ENCODE measurements around the gene OR6C65.
"Not testable (repeated sequence)": the region's sequence is repeated elsewhere in the genome, so short reads cannot be mapped to it uniquely, and the experiment has no call there.

The OR6C65 gene

GRCh38 chr12:55400229-55400628 is at the start of gene OR6C65:
Gene OR6C65 (plus strand): TSS chr12:55400529. CDS start chr12:55400529, 0 bp downstream.
- H3K4me1 Mint-ChIP-seq = no peaks in the 10 kb centered on the region
- peaks cover 27% of the 10 kb centered on the region for H3K27me3 Mint-ChIP-seq
- ATAC-seq (no peak), DNase-seq (no peak)
- H3K9me3 Mint-ChIP-seq = no peaks in the 10 kb centered on the region
- no peak within 1 kb of the TSS for H3K4me3 Mint-ChIP-seq
- no peaks in the 10 kb centered on the region for H3K36me3 Mint-ChIP-seq (ENCODE audit: low read depth)
- H3K27ac Mint-ChIP-seq = no peak within 1 kb of the TSS

- H3K4me3 Mint-ChIP-seq; DNase-seq; H3K27ac Mint-ChIP-seq; H3K36me3 Mint-ChIP-seq (ENCODE audit: low read depth); ATAC-seq; H3K9me3 Mint-ChIP-seq; H3K4me1 Mint-ChIP-seq: not testable (repeated sequence)
- peaks cover 23% of the 10 kb centered on the region for H3K27me3 Mint-ChIP-seq
Observed at GRCh38 chr12:55355338-55355737, 45.0 kb upstream of the OR6C65 start.

GRCh38 chr12:55362675-55363074 is 37.7 kb upstream of the OR6C65 start, which contains the start of gene OR6C75:
Gene OR6C75 (plus strand): TSS chr12:55362975. CDS start chr12:55365111, 2,136 bp downstream.
- ATAC-seq = no peak
- H3K4me3 Mint-ChIP-seq = no peak within 1 kb of the TSS
- no peak within 1 kb of the TSS for H3K27ac Mint-ChIP-seq
- H3K27me3 Mint-ChIP-seq = peaks cover 16% of the 10 kb centered on the region
- DNase-seq = no peak
- no peaks in the 10 kb centered on the region for H3K9me3 Mint-ChIP-seq
- H3K36me3 Mint-ChIP-seq (ENCODE audit: low read depth) = no peaks in the 10 kb centered on the region
- H3K4me1 Mint-ChIP-seq = no peaks in the 10 kb centered on the region

- no peak overlapping the region for H3K27ac Mint-ChIP-seq
- peaks cover 11% of the 10 kb centered on the region for H3K27me3 Mint-ChIP-seq
- no peak overlapping the region for H3K4me3 Mint-ChIP-seq
- no peaks in the 10 kb centered on the region for H3K36me3 Mint-ChIP-seq (ENCODE audit: low read depth)
- no peaks in the 10 kb centered on the region for H3K4me1 Mint-ChIP-seq
- no peaks in the 10 kb centered on the region for H3K9me3 Mint-ChIP-seq
- ATAC-seq = no peak
- no peak for DNase-seq
Observed at GRCh38 chr12:55365086-55365485, 35.2 kb upstream of the OR6C65 start.

GRCh38 chr12:55372521-55372920 is 27.8 kb upstream of the OR6C65 start:
- DNase-seq (no peak), ATAC-seq (no peak)
- no peak overlapping the region for H3K27ac Mint-ChIP-seq
- H3K27me3 Mint-ChIP-seq = peaks cover 4% of the 10 kb centered on the region
- no peaks in the 10 kb centered on the region for H3K4me1 Mint-ChIP-seq
- no peak overlapping the region for H3K4me3 Mint-ChIP-seq
- no peaks in the 10 kb centered on the region for H3K36me3 Mint-ChIP-seq (ENCODE audit: low read depth)
- H3K9me3 Mint-ChIP-seq = no peaks in the 10 kb centered on the region

GRCh38 chr12:55385891-55386290 is 14.4 kb upstream of the OR6C65 start:
- no peaks in the 10 kb centered on the region for H3K36me3 Mint-ChIP-seq (ENCODE audit: low read depth)
- no peak for DNase-seq
- peaks cover 3% of the 10 kb centered on the region for H3K27me3 Mint-ChIP-seq
- H3K27ac Mint-ChIP-seq = no peak overlapping the region
- ATAC-seq = no peak
- no peaks in the 10 kb centered on the region for H3K9me3 Mint-ChIP-seq
- H3K4me3 Mint-ChIP-seq = no peak overlapping the region
- no peaks in the 10 kb centered on the region for H3K4me1 Mint-ChIP-seq

- Mint-ChIP-seq H3K27ac (no peak overlapping the region), H3K27me3 (peaks cover 5% of the 10 kb centered on the region), H3K36me3 (ENCODE audit: low read depth) (no peaks in the 10 kb centered on the region), H3K9me3 (no peaks in the 10 kb centered on the region), H3K4me3 (no peak overlapping the region), H3K4me1 (no peaks in the 10 kb centered on the region)
- ATAC-seq (no peak), DNase-seq (no peak)
Observed at GRCh38 chr12:55392032-55392795, 8.1 kb upstream of the OR6C65 start.

GRCh38 chr12:55396326-55396725 is 4.0 kb upstream of the OR6C65 start:
- no peak overlapping the region for H3K27ac Mint-ChIP-seq
- H3K4me3 Mint-ChIP-seq = no peak overlapping the region
- no peak for DNase-seq
- no peaks in the 10 kb centered on the region for H3K9me3 Mint-ChIP-seq
- H3K36me3 Mint-ChIP-seq (ENCODE audit: low read depth) = no peaks in the 10 kb centered on the region
- ATAC-seq = no peak
- peaks cover 22% of the 10 kb centered on the region for H3K27me3 Mint-ChIP-seq
- H3K4me1 Mint-ChIP-seq = no peaks in the 10 kb centered on the region

- Mint-ChIP-seq H3K27ac (no peak overlapping the region), H3K27me3 (peaks cover 9% of the 10 kb centered on the region), H3K36me3 (ENCODE audit: low read depth) (no peaks in the 10 kb centered on the region), H3K4me1 (no peaks in the 10 kb centered on the region), H3K9me3 (no peaks in the 10 kb centered on the region), H3K4me3 (no peak overlapping the region)
- DNase-seq (no peak), ATAC-seq (no peak)
Observed at GRCh38 chr12:55407866-55408265, 7.5 kb downstream of the OR6C65 start.

GRCh38 chr12:55409133-55409532 is 8.8 kb downstream of the OR6C65 start:
- not testable (repeated sequence) for H3K36me3 Mint-ChIP-seq (ENCODE audit: low read depth); ATAC-seq; H3K9me3 Mint-ChIP-seq; H3K27ac Mint-ChIP-seq; H3K4me3 Mint-ChIP-seq; DNase-seq; H3K4me1 Mint-ChIP-seq
- peaks cover 10% of the 10 kb centered on the region for H3K27me3 Mint-ChIP-seq

- not testable (repeated sequence) for H3K4me1 Mint-ChIP-seq; ATAC-seq; H3K27ac Mint-ChIP-seq; H3K4me3 Mint-ChIP-seq; H3K36me3 Mint-ChIP-seq (ENCODE audit: low read depth); DNase-seq; H3K9me3 Mint-ChIP-seq
- H3K27me3 Mint-ChIP-seq = peaks cover 32% of the 10 kb centered on the region
Observed at GRCh38 chr12:55412138-55412537, 11.8 kb downstream of the OR6C65 start.

- H3K27ac Mint-ChIP-seq, DNase-seq, ATAC-seq: not testable (repeated sequence)
Observed at GRCh38 chr12:55413498-55414388, 13.4 kb downstream of the OR6C65 start.

GRCh38 chr12:55414396-55414823 is 14.1 kb downstream of the OR6C65 start:
- not testable (repeated sequence) for H3K27ac Mint-ChIP-seq; H3K4me3 Mint-ChIP-seq; H3K9me3 Mint-ChIP-seq; H3K4me1 Mint-ChIP-seq; H3K36me3 Mint-ChIP-seq (ENCODE audit: low read depth); ATAC-seq; DNase-seq
- H3K27me3 Mint-ChIP-seq = peaks cover 43% of the 10 kb centered on the region

More at GRCh38 chr12:55413498-55414388, 13.4 kb downstream of the OR6C65 start:
- H3K4me1 Mint-ChIP-seq; H3K9me3 Mint-ChIP-seq; H3K4me3 Mint-ChIP-seq; H3K36me3 Mint-ChIP-seq (ENCODE audit: low read depth): not testable (repeated sequence)
- H3K27me3 Mint-ChIP-seq = peaks cover 43% of the 10 kb centered on the region

GRCh38 chr12:55414889-55415288 is 14.6 kb downstream of the OR6C65 start:
- H3K27me3 Mint-ChIP-seq = peaks cover 44% of the 10 kb centered on the region
- not testable (repeated sequence) for DNase-seq; H3K9me3 Mint-ChIP-seq; H3K36me3 Mint-ChIP-seq (ENCODE audit: low read depth); H3K4me1 Mint-ChIP-seq; H3K27ac Mint-ChIP-seq; H3K4me3 Mint-ChIP-seq
- peak; percentile 40 for ATAC-seq

- H3K36me3 Mint-ChIP-seq (ENCODE audit: low read depth) = no peaks in the 10 kb centered on the region
- ATAC-seq (no peak), DNase-seq (no peak)
- no peak overlapping the region for H3K4me3 Mint-ChIP-seq
- H3K27ac Mint-ChIP-seq = no peak overlapping the region
- no peaks in the 10 kb centered on the region for H3K9me3 Mint-ChIP-seq
- peaks cover 4% of the 10 kb centered on the region for H3K4me1 Mint-ChIP-seq
- peaks cover 45% of the 10 kb centered on the region for H3K27me3 Mint-ChIP-seq
Observed at GRCh38 chr12:55416961-55417360, 16.6 kb downstream of the OR6C65 start.
